Omental fat pad (tissue), 4 donors: Measurements from ENCODE around the gene LRRC3C. TPM values are rescaled to one million over a fixed set of nuclear protein-coding genes. Genes with fewer than 3 reads are reported as not detected.

Experiments used
- ATAC-seq: fragments of 150-250 bp; one replicate; pipeline ENCODE4 v1.9.1; 2016; ENCODE audit warnings: mild to moderate bottlenecking, moderate library complexity; ENCODE audit not compliant: low FRiP score
- DNase-seq: peaks from one replicate; pipeline ENCODE4 v3.0.0-alpha.2; 2019; ENCODE audit warnings: low spot score
- total RNA-seq, 4 donors: library from RNA; depleted of rRNA; stranded (reverse); fragments of >200 nt; gene quantifications; one replicate each; pipeline ENCODE4 v1.1.0, GENCODE V29; 2016
- TF ChIP-seq, protein P1 (sequence below), 3 donors: fragments of 450-650 bp; IDR thresholded peaks; one replicate each; pipeline ENCODE4 v1.5.1; 2016 to 2017; ENCODE audit warnings: antibody characterized with exemption in 3 of 3, mild to moderate bottlenecking in 3 of 3, moderate library complexity in 2 of 3

LRRC3C gene
- total RNA-seq, 4 donors from 2014 or later: not detected

DNA sequence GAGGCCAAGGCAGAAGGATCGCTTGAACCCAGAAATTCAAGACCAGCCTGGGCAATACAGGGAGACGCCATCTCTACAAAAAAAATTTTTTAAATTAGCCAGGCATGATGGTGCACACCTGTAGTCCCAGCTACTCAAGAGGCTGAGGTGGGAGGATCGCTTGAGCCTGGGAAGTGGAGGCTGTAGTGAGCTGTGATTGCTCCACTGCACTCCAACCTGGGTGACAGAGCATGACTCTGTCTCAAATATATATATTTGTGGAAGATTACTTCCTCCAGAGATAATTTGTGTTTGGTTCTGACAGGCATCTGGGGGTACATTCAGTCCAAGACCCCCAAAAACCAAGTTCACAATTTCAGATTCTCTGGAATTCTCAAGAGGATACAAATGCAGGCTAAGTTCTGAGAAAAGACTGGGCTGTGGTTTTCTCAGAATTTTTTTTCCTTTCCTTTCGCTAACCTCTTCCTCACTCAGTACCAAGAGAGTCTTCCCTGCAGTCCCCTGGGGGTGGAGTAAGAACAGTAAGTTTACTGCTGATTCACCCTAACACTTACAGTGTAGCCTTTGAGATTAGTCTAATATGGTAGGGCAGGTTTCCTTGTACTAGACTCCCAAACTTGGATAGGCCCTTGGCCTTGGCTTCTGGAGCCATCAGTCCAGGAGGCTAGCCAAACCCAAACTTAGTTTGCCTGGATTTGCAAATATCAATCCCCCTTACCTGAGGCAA is 24.2 kb upstream of the LRRC3C start:
- TF ChIP-seq, protein P1, sequence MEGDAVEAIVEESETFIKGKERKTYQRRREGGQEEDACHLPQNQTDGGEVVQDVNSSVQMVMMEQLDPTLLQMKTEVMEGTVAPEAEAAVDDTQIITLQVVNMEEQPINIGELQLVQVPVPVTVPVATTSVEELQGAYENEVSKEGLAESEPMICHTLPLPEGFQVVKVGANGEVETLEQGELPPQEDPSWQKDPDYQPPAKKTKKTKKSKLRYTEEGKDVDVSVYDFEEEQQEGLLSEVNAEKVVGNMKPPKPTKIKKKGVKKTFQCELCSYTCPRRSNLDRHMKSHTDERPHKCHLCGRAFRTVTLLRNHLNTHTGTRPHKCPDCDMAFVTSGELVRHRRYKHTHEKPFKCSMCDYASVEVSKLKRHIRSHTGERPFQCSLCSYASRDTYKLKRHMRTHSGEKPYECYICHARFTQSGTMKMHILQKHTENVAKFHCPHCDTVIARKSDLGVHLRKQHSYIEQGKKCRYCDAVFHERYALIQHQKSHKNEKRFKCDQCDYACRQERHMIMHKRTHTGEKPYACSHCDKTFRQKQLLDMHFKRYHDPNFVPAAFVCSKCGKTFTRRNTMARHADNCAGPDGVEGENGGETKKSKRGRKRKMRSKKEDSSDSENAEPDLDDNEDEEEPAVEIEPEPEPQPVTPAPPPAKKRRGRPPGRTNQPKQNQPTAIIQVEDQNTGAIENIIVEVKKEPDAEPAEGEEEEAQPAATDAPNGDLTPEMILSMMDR (IDR thresholded peaks at IDR 0.05): no peak
- ATAC-seq: no peak
- DNase-seq: no peak

DNA sequence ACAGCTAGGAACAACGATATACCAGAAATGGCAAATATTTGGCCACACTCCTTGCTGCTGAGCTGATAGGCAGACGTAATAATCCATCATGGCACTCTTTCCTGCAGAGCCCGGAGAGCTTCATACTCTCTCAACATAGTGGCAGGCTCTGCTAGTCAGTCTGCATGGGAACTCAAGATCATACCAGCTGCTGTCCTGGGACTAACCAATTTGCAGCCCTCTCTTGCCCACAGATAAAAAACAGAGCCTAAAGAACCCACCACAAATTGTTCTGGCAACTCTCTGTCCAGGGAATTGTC is 22.6 kb upstream of the LRRC3C start:
- TF ChIP-seq, protein P1 (IDR thresholded peaks at IDR 0.05): no peak
- ATAC-seq (no peak), DNase-seq (no peak)

DNA sequence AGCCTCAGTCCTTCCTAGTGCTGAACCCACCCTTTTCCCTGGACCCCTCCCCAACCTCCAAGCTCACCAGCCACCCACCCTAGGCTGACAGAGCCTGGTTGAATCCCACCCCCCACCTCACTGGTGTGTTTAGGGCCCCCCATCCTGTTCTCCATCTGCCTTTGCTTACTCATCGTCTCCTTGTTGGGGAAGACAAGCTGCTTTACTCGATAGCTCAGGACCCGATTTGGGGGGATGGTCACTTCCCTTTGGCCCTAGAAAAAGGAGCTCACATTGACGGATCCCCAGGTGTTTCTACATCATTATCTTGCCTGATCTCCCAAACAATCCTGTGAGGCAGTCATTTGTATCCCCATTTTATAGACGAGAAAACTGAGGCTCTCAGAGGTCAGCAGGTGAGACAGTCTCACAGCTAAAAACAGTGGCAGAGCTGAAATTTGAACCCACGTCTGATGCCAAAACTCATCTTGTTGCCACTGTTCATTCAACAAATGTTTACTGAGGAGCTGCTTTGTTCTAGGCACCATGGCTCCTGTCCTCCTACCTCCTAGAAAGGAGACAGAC is 18.7 kb upstream of the LRRC3C start:
- no peak for DNase-seq
- ATAC-seq: no peak
- TF ChIP-seq, protein P1 (IDR thresholded peaks at IDR 0.05): no peak

DNA sequence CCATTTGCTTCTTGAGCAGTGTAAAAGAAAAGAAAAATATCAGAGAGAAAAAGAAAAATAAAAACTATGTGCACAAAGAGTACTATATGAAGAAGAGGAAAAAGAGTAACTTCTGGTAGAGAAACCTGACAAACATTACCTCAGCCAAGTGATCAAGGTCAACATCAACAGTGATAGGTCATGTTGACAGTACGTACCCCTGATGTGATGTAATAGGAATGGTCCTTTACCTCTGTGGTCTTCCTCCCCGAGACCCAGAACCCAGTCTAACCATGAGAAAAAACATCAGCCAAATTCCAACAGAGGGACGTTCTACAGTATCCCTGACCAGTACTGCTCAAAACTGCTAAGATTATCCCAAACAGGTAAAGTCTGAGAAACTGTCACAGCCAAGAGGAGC is 13.5 kb upstream of the LRRC3C start:
- ATAC-seq: no peak
- TF ChIP-seq, protein P1 (IDR thresholded peaks at IDR 0.05): no peak
- DNase-seq: no peak

DNA sequence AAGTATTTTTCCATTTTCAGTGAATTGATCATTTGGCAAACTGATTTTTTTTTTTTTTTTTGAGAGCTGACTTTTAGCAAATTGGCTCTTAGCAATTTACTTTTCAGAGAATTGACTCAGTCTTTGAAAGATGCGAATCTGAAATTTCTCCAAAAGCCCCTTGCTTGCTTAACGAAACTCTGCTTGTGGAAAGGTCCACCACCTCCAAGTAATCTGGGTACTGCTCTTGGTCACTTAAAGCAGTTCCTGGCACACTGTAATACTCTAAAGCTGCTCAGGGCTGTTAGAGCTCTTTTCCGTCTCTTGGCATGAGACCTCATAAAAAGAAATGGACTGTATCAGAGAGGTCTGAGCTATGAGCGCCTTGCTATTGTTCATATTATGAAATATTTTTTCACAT is 12.0 kb upstream of the LRRC3C start:
- DNase-seq: no peak
- TF ChIP-seq, protein P1 (IDR thresholded peaks at IDR 0.05): no peak
- no peak for ATAC-seq

DNA sequence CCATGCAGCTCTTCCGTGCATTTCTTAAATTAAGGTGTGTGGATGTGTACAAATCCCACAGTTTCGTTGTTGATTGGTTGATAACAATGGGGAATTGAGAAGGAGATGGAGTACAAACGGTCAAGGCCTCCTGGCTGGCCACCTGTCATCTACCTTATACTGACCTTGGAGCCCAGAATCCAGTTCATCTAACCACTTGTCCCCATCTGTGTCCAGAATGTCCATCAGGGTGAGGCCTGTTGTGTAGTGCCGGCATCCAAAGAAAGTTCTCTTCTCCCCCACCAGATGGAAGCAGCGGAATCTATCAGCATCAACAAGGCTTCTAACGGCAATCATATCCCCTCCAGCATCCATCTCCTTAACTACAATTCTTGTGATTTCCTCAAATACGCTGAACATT is 10.6 kb upstream of the LRRC3C start:
- ATAC-seq: no peak

More for the DNA sequence above, 10.6 kb upstream of the LRRC3C start:
- TF ChIP-seq, protein P1 (IDR thresholded peaks at IDR 0.05): no peak
- DNase-seq: no peak
